ENCODE measurements around the gene TMEM161B.
A peak's percentile ranks its signal among the peaks of the same experiment; 100 is the strongest.
"Not testable (repeated sequence)": the region's sequence is repeated elsewhere in the genome, so short reads cannot be mapped to it uniquely, and the experiment has no call there.

TMEM161B gene

GRCh38 chr5:88268385-88269184 is at the start of gene TMEM161B:
Gene TMEM161B, minus strand, starts transcription at chr5:88268845. Its CDS starts 122 bp downstream, at chr5:88268723.
- peak; percentile 94 for DNase-seq

- no peak for DNase-seq
Measured at GRCh38 chr5:88304356-88304755, 35.7 kb upstream of the TMEM161B start.

- DNase-seq: no peak
Measured at GRCh38 chr5:88298425-88298824, 29.8 kb upstream of the TMEM161B start.

- no peak for DNase-seq
Measured at GRCh38 chr5:88290801-88291200, 22.2 kb upstream of the TMEM161B start.

- no peak for DNase-seq
Measured at GRCh38 chr5:88288528-88289197, 20.0 kb upstream of the TMEM161B start.

GRCh38 chr5:88287846-88288527 is 19.3 kb upstream of the TMEM161B start:
- DNase-seq: no peak

- DNase-seq: no peak
Measured at GRCh38 chr5:88287302-88287701, 18.7 kb upstream of the TMEM161B start.

GRCh38 chr5:88283690-88284089 is 15.0 kb upstream of the TMEM161B start:
- no peak for DNase-seq

GRCh38 chr5:88281322-88281721 is 12.7 kb upstream of the TMEM161B start:
- no peak for DNase-seq

- DNase-seq: peak; percentile 47
Measured at GRCh38 chr5:88279584-88279983, 10.9 kb upstream of the TMEM161B start.

GRCh38 chr5:88276378-88276777 is 7.7 kb upstream of the TMEM161B start:
- DNase-seq: no peak

GRCh38 chr5:88275581-88275980 is 6.9 kb upstream of the TMEM161B start:
- DNase-seq: no peak

GRCh38 chr5:88269222-88269771 is 652 bp upstream of the TMEM161B start:
- peak; percentile 65 for DNase-seq

GRCh38 chr5:88264565-88264964 is 4.1 kb downstream of the TMEM161B start:
- DNase-seq: not testable (repeated sequence)

- DNase-seq: no peak
Measured at GRCh38 chr5:88263349-88263748, 5.3 kb downstream of the TMEM161B start.

GRCh38 chr5:88262116-88262515 is 6.5 kb downstream of the TMEM161B start:
- peak; percentile 15 for DNase-seq

GRCh38 chr5:88258636-88259035 is 10.0 kb downstream of the TMEM161B start:
- DNase-seq: no peak

GRCh38 chr5:88256872-88257271 is 11.8 kb downstream of the TMEM161B start:
- DNase-seq: no peak

- no peak for DNase-seq
Measured at GRCh38 chr5:88256037-88256436, 12.6 kb downstream of the TMEM161B start.

- DNase-seq: no peak
Measured at GRCh38 chr5:88254320-88254719, 14.3 kb downstream of the TMEM161B start.

GRCh38 chr5:88251048-88251711 is 17.5 kb downstream of the TMEM161B start:
- peak; percentile 90 for DNase-seq

GRCh38 chr5:88250010-88250409 is 18.6 kb downstream of the TMEM161B start:
- DNase-seq: no peak
